ENCODE results near the gene ASB16. TPM values are rescaled to one million over a fixed set of nuclear protein-coding genes. Genes with fewer than 3 reads are reported as not detected.
A peak's percentile ranks its signal among the peaks of the same experiment; 100 is the strongest.

Gene ASB16
- total and polyA plus RNA-seq, 2 donors (not counting 3 experiments of a cell fraction or from before 2014, with no cell fraction given) = not detected

- intact Hi-C loops (cut with micrococcal nuclease) = no loop called here
- CTCF ChIA-PET = interaction anchor here (0.7 to 2.2 kb wide), 11 partner anchors 8 to 178 kb away, joined by 3 to 17 read pairs (median 4); partner anchors contain the start of gene G6PC3
- H3K79me2 ChIP-seq (ENCODE audit: control insufficient read depth, insufficient read depth, low read length) = no peaks in the 10 kb centered on the region
Observed at GRCh38 chr17:44121997-44122815, 48.3 kb upstream of the ASB16 start.

More at GRCh38 chr17:44121997-44122815, 48.3 kb upstream of the ASB16 start:
- Histone ChIP-seq H3K36me3 (ENCODE audit: control insufficient read depth in 2 of 2, extremely low read depth in 1 of 2, insufficient read depth in 2 of 2, low read length in 2 of 2) (no peaks in the 10 kb centered on the region), H3K4me1 (ENCODE audit: control insufficient read depth, extremely low read depth, insufficient read depth, low read length) (peaks cover 7% of the 10 kb centered on the region), H4K20me1 (replicated peaks; ENCODE audit: control insufficient read depth, extremely low read depth, insufficient read depth, low read length) (no peaks in the 10 kb centered on the region), H3K4me3 (replicated peaks in 1 of 3; ENCODE audit: insufficient read depth in 1 of 3, low read depth in 1 of 3, low read length in 3 of 3) (peak overlapping the region in 2 of 3 experiments; percentile 78 to 80), H3K27me3 (ENCODE audit: control insufficient read depth in 2 of 2, insufficient read depth in 2 of 2, low read length in 2 of 2) (peaks cover 2 to 7% of the 10 kb centered on the region in 2 experiments), H3K4me2 (ENCODE audit: insufficient read depth, low read length) (peak overlapping the region; percentile 75), H3K27ac (ENCODE audit: insufficient read depth, low read depth, low read length) (no peak overlapping the region), H2AFZ (ENCODE audit: low read depth, low read length) (no peak overlapping the region), H3K9me3 (replicated peaks; ENCODE audit: control insufficient read depth, insufficient read depth, low read length) (no peaks in the 10 kb centered on the region), H3K9ac (replicated peaks; ENCODE audit: extremely low read depth, insufficient read depth, low read length) (peak overlapping the region; percentile 86), H3K9me1 (replicated peaks; ENCODE audit: control insufficient read depth, extremely low read depth, insufficient read depth, low read length) (no peaks in the 10 kb centered on the region)
- dilution Hi-C loops (cut with MboI; ENCODE audit: extremely low pct_ligation_motif_present, low sequenced_read_pairs) = no loop called here
- TF ChIP-seq POLR2AphosphoS5 (IDR thresholded peaks at IDR 0.05; ENCODE audit: insufficient read depth, low read depth, low read length) (no peak), EZH2 (IDR thresholded peaks at IDR 0.05; ENCODE audit: borderline replicate concordance, low read depth, low read length, severe bottlenecking) (no peak), POLR2A (IDR thresholded peaks at IDR 0.05; ENCODE audit: low read depth, low read length) (no peak), CTCF (IDR thresholded peaks at IDR 0.05; ENCODE audit: extremely low read depth in 1 of 2, insufficient read depth in 1 of 2, low read depth in 1 of 2, low read length in 2 of 2) (no peak), FOS (IDR thresholded peaks at IDR 0.05; ENCODE audit: borderline replicate concordance, insufficient read depth, low read length) (no peak), JUN (IDR thresholded peaks at IDR 0.05; ENCODE audit: borderline replicate concordance, insufficient read depth, insufficient read length, low read depth) (no peak), GATA2 (IDR thresholded peaks at IDR 0.05; ENCODE audit: insufficient read depth, insufficient read length, low read depth, low read length) (no peak), MAX (IDR thresholded peaks at IDR 0.05; ENCODE audit: insufficient read depth, insufficient read length) (no peak), MYC (IDR thresholded peaks at IDR 0.05; ENCODE audit: low read depth, low read length) (no peak)
- POLR2A ChIA-PET = no interaction called here
- DNase-seq (ENCODE audit: low read depth, low spot score) = no peak
- TSS peak; percentile 44 for BruUV-seq (replicated peaks)
- FAIRE-seq = no peak

Measured in endothelial cell of umbilical vein (primary cell).